Activated CD4-positive, alpha-beta T cell treated with anti-CD3 and anti-CD28 coated beads, Interleukin-2, amount 50 U/mL, for 4 hours (primary cell): ENCODE measurements around the gene EXT2.

Source experiments
- DNase-seq, 2 experiments: peaks; one replicate each; pipeline ENCODE4 v3.0.0-alpha.2; 2020

EXT2 gene

GRCh38 chr11:44095506-44096359 is at the start of gene EXT2:
EXT2 (plus strand) TSS chr11:44095678; CDS start chr11:44107713, 12,035 bp downstream.
- DNase-seq, result peak; percentile 80 to 82

DNA sequence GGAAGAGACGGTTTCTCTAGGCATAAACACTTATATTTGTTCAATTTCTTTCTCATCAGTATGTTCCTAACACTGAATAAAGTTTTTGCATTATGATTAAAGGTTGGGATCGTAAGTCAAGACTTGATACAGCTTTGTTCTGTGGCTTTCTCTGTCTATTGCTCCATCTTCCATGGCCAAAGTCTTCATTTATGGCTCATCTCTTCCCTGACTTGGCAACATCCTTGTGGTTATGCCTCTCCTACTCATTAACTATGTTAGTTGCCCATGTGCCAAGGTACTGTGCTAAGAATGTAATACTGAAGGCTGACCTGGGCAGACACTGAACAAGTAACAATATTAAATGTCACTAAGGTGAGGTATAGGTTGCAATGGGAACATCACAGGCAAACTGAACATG is 49.3 kb upstream of the EXT2 start:
- DNase-seq, result no peak

DNA sequence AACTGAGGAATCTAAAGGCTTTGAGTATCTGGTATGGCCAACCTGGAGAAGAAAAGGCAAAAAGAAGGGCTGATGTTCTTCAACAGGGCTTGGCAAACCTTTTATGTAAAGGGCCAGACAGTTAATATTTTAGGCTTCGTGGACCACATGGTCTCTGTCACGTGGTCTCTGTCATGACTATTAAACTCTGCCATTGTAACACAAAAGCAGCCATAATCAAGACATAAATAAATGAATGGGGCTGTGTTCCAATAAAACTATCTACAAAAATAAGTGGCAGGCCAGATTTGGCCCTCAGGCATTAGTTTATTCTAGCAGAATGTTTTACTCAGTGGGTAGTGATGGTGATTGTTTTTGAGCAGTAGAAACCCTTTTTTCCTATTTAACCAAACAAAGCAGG is 48.2 kb upstream of the EXT2 start:
- no peak for DNase-seq

- DNase-seq, result no peak
These were observed 47.5 kb upstream of the EXT2 start, which contains the start of gene ACCSL for GRCh38 chr11:44047931-44048431. ACCSL (plus strand) TSS chr11:44047981; CDS start chr11:44048037, 56 bp downstream.

GRCh38 chr11:44049832-44050231 is 45.6 kb upstream of the EXT2 start:
- DNase-seq, result no peak

- no peak for DNase-seq
These were observed 44.3 kb upstream of the EXT2 start for GRCh38 chr11:44051171-44051570.

DNA sequence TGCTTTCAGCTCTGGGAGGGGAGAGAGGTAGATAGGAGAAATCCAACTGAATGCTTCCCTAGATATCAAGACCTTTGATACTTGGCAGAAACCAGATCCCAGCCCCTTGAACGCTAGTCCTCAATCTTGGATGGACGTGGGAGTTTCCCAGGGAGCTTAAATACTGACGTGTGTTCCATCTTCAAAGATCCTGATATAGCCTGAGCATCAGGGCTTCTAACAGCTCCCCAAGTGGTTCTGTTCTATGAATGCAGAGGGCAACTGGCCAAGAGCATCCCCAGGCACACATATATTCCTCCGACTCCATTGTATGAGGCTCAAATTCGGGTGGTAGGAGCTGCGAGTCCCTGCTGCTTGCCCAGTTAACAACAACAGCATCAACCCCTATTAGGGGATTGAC is 38.1 kb upstream of the EXT2 start:
- no peak for DNase-seq

DNA sequence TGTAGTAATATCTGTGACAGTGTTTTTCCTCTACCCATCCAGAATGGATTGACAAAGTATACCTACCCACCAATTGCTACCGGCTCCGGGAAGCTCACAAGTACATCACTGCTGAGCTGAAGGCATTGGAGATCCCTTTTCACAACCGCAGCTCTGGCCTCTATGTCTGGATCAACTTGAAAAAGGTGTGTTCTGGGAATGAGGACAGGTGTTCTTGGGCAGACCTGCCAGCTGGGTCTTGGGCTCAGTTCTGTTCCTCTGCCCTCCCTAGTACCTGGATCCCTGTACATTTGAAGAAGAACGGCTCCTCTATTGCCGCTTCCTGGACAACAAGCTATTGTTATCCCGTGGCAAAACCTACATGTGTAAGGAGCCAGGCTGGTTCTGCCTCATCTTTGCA is 37.2 kb upstream of the EXT2 start:
- DNase-seq, result no peak

DNA sequence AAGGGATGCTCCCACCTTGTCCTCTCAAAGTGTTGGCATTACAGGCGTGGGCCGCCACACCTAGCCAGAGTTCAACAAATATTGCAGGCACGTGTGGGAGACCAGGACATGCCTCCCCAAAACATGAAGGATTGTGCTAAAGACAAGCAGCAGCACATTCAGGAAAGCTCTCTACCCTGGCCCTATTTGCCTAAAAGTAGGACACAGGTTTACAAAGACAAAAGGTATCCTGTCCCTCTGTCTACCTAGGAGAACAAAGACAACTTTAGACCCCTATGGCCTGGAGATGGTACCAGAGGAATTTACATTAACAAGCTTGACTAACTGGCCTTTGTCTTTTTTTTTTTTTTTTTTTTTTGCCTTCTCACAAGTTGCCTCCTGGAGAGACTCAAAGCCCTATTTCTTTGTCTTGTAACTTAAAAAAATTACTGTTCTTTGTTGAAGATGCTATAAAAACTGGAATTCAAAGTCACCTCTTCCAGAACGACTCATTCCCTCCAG is 30.3 kb upstream of the EXT2 start:
- no peak for DNase-seq

- peak; percentile 78 to 81 for DNase-seq
These were observed 29.4 kb upstream of the EXT2 start, which contains the start of gene ACCS for GRCh38 chr11:44065841-44066731. ACCS (plus strand) TSS chr11:44066270; CDS start chr11:44067628, 1,358 bp downstream.

- no peak for DNase-seq
These were observed 28.7 kb upstream of the EXT2 start for GRCh38 chr11:44066732-44067141.

DNA sequence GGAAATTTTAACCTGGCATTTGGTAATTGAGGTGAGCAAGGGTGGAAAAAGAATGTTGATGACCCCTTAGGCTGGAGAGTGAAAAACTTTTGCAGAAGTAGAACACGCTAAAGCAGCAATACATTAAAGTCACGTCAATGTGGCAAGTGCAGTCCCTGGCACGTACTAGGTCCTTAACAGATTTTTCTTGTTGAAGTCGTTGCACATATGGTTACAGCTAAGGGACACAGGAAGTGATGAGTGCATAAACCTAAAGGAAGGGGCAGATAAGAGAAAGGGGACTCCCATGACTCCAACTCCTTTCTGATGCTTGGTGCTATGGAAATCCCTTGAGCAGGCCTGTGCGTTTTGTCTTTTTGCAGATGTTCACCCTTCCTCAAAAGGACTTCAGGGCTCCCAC is 28.2 kb upstream of the EXT2 start:
- DNase-seq, result no peak

- no peak for DNase-seq
These were observed 27.3 kb upstream of the EXT2 start for GRCh38 chr11:44068180-44068579.

- no peak for DNase-seq
These were observed 24.3 kb upstream of the EXT2 start for GRCh38 chr11:44071157-44071556.

DNA sequence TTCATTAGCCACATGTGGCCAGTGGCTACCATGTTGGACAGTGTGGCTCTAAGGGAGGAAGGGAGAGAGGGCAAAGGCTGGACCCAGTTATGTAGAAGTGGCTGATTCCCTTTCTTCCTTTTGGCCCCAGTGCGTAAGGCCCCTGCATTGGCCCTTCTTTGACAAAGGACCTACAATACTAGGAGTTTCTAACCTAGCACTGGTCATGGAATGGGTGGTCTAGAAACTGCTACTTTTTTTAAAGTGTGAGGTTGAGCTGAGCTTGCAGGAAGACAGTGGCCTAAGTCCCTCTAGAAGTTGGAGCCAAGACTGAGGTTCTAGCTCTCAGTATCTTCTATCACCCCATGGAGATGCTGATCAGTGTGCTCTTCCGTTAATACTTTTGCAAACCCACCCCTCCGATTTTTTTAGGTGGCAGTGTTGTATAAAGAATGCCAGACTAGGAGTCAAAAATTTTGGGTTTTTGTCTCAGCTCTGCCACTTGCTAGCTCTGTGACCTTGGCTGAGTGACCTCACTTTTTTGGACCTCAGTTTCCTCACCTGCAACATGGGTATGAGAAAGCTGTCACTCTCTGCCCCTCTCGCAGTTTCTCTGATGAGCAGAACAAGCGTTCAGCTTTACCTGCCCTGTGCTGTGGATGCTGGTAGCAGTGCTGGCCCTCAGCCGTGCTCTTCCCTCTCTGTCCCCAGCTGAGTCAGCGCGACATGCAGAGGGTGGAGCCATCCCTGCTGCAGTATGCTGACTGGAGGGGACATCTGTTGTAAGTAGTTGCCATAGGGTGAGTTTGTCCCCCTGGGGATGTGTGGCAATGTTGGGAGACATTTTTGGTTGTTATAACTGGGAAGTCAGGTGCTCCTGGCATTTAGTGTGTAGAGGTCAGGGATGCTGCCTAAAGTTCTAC is 22.5 kb upstream of the EXT2 start:
- no peak for DNase-seq

DNA sequence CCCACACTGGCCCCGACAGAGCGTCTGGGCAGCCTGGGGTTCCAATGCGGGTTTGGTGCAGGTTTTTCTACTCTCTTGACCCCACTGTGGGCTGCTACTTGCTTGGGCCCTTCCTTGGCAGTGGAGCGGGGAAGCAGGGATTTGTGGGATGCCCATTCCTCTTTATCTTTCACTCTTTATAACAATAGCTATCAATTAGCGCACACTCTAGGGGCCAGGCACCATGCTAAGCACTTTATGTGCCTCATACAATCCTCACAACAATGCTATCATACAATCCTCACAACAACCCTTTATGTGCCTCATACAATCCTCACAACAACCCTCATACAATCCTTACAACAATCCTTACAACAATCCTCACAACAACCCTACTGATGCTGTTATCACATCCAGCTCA is 16.7 kb upstream of the EXT2 start:
- no peak for DNase-seq

DNA sequence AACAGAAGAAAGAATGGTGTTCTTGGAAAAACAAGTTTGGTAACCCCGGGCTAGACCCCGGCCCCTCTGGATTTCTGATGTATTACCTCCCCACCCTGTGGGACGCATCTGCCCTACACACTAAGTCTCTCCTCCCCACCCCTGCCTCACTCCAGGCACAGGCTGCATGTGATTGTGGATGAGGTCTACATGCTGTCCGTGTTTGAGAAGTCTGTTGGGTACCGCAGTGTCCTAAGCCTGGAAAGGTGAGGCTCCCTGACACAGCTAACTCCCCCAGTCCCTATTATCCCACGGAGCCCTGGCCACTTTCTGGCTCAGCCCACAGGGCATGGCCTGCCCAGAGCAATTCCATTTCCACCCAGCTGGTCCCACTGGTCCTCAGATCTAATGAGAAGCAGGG is 16.1 kb upstream of the EXT2 start:
- DNase-seq, result no peak

GRCh38 chr11:44080951-44081350 is 14.5 kb upstream of the EXT2 start:
- DNase-seq, result no peak

DNA sequence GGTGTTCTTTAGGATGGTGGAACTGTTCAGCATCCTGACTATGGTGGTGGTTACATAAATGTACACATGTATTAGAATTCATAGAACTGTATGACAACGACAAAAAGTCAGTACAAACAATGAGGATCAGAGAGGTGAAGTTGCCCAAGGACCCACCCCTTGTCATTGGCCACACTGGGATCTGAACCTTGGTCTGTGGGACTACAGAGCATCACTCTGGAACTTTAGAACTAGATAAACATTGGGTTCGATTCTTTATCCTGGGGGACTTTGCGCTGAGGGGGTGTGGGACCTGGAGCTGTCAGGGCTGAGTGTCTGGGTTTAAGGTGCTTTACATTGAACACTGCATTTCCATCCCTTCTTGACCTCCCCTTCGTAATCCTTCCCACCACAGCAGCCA is 12.8 kb upstream of the EXT2 start:
- DNase-seq, result no peak

DNA sequence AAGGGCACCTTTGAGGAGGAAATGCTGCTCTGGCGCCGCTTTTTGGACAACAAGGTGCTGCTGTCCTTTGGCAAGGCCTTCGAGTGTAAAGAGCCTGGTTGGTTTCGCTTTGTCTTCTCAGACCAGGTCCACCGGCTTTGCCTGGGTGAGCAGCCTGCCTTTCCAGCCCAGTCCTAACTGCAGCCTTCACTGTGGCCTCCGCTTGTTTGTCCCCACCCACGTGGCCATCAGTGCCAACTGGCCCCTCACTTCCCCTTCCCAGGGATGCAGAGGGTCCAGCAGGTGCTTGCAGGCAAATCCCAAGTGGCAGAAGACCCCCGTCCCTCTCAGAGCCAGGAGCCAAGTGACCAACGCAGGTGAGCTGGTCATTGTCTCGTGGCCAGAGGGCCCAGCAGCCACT is 12.0 kb upstream of the EXT2 start:
- DNase-seq, result no peak

GRCh38 chr11:44083906-44084305 is 11.6 kb upstream of the EXT2 start:
- no peak for DNase-seq

DNA sequence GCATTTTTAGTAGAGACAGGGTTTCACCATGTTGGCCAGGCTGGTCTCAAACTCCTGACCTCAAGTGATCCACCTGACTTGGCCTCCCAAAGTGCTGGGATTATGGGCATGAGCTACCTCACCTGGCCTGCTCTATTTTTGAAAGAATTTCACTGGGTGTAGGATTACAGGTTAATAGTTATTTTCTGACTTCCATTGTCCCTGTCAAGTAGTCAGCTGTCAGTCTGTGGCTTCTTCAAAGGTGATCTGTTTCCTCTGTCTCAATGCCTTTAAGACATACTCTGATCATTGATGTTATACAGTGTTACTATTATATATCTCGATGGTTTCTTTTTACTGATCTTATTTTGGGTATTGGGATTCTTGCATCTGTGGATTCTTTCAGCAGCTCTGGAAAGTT is 10.1 kb upstream of the EXT2 start:
- no peak for DNase-seq
